Chondrocyte (in vitro differentiated cells): Measurements from ENCODE around the gene ABL2. TPM values are rescaled to one million over a fixed set of nuclear protein-coding genes. Genes with fewer than 3 reads are reported as not detected.

ENCODE experiments used
- DNase-seq: peaks from one replicate; pipeline ENCODE4 v3.0.0; 2021; ENCODE audit warnings: mixed read lengths, low spot score
- H3K27ac Mint-ChIP-seq: one replicate; pipeline ENCODE4 v1.8.0; 2021; ENCODE audit warnings: mild to moderate bottlenecking, moderate library complexity, mixed read lengths; ENCODE audit not compliant: unreplicated experiment
- H3K27me3 Mint-ChIP-seq: 2 replicates; pipeline ENCODE4 v1.8.0; 2021; ENCODE audit warnings: low read depth, mixed read lengths
- H3K36me3 Mint-ChIP-seq: 2 replicates; pipeline ENCODE4 v1.8.0; 2021; ENCODE audit warnings: low read depth, mixed read lengths
- H3K4me1 Mint-ChIP-seq: 2 replicates; pipeline ENCODE4 v1.8.0; 2021; ENCODE audit warnings: low read depth, mild to moderate bottlenecking, mixed read lengths
- H3K4me3 Mint-ChIP-seq: one replicate; pipeline ENCODE4 v1.8.0; 2021; ENCODE audit warnings: mild to moderate bottlenecking, moderate library complexity, mixed read lengths; ENCODE audit not compliant: unreplicated experiment
- H3K9me3 Mint-ChIP-seq: 2 replicates; pipeline ENCODE4 v1.8.0; 2021; ENCODE audit warnings: low read depth, mixed read lengths
- CTCF ChIP-seq: fragments of 200-600 bp; sonication (generic); IDR thresholded peaks from 2 replicates; pipeline ENCODE4 v1.5.0; 2021; ENCODE audit warnings: antibody characterized with exemption, mild to moderate bottlenecking, moderate library complexity
- total RNA-seq: library from RNA; stranded (reverse); gene quantifications from 3 replicates; pipeline ENCODE4 v1.2.1, GENCODE V29; 2021

ABL2 gene
- total RNA-seq, 1 donor from 2014 or later = 23.1 TPM

DNA sequence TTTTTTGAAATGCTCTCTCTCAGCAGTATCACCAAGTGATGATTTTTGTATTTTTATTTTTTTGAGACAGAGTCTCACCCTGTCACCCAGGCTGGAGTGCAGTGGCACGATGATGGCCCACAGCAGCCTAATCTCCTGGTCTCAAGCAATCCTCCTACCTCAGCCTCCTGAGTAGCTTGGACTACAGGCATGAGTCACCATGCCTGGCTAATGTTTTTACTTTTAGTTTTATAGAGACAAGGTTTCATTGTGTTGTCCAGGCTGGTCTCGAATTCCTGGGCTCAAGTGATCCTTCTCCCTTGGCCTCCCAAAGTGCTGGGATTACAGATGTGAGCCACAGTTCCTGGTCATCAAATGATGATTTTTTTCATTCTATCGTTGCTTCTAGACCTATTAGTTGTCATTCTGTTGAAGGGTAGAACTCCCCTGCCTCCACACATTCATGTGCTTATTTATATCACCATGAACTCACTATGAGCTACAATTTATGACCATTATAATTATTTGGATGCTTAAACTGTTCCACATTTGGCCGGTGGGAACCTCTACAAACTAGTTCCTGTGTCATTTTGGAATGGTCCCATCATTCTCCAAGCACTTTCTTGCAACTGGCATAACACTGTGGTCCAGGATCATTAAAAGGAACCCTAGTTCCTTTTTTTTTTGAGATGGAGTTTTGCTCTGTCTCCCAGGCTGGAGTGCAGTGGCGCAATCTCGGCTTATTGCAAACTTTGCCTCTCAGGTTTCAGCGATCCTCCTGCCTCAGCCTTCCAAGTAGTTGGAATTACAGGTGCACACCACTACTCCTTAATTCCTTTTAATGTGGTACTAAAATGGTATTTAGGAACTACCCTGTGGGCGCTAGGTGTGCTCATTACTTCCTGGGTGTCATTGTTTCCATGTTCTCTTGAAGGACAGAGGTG lies 167.9 kb downstream of the ABL2 start:
- Mint-ChIP-seq H3K4me3 (no peak overlapping the region), H3K9me3 (peaks cover 2% of the 10 kb centered on the region), H3K4me1 (peaks cover 18% of the 10 kb centered on the region), H3K27me3 (no peaks in the 10 kb centered on the region), H3K36me3 (peaks cover 17% of the 10 kb centered on the region), H3K27ac (no peak overlapping the region)
- TF ChIP-seq CTCF = no peak
- no peak for DNase-seq

GRCh38 chr1:179058487-179059483 lies 170.7 kb downstream of the ABL2 start:
- Mint-ChIP-seq H3K9me3 (peaks cover 4% of the 10 kb centered on the region), H3K36me3 (peaks cover 11% of the 10 kb centered on the region), H3K27me3 (no peaks in the 10 kb centered on the region), H3K4me1 (peaks cover 18% of the 10 kb centered on the region), H3K27ac (peak overlapping the region; percentile 79), H3K4me3 (no peak overlapping the region)
- no peak for DNase-seq
- no peak for TF ChIP-seq CTCF

GRCh38 chr1:179055937-179056336 lies 173.5 kb downstream of the ABL2 start:
- Mint-ChIP-seq H3K4me3 (no peak overlapping the region), H3K27ac (no peak overlapping the region), H3K36me3 (peaks cover 9% of the 10 kb centered on the region), H3K27me3 (no peaks in the 10 kb centered on the region), H3K9me3 (peaks cover 4% of the 10 kb centered on the region), H3K4me1 (peaks cover 18% of the 10 kb centered on the region)
- no peak for TF ChIP-seq CTCF
- DNase-seq = no peak

- no peak for DNase-seq
- Mint-ChIP-seq H3K4me3 (no peak overlapping the region), H3K27ac (no peak overlapping the region), H3K9me3 (peaks cover 4% of the 10 kb centered on the region), H3K36me3 (peaks cover 8% of the 10 kb centered on the region), H3K27me3 (no peaks in the 10 kb centered on the region), H3K4me1 (peaks cover 9% of the 10 kb centered on the region)
- TF ChIP-seq CTCF = no peak
Observed at GRCh38 chr1:179053486-179053885, 176.0 kb downstream of the ABL2 start.

- Mint-ChIP-seq H3K9me3 (peaks cover 4% of the 10 kb centered on the region), H3K4me1 (peaks cover 5% of the 10 kb centered on the region), H3K36me3 (peaks cover 8% of the 10 kb centered on the region), H3K4me3 (no peak overlapping the region), H3K27ac (no peak overlapping the region), H3K27me3 (no peaks in the 10 kb centered on the region)
- no peak for TF ChIP-seq CTCF
- no peak for DNase-seq
Observed at GRCh38 chr1:179052776-179053175, 176.7 kb downstream of the ABL2 start.
